Raji (cell line): Measurements from ENCODE around the gene KCNK1.

Experiments used
- POLR2A ChIP-seq: IDR thresholded peaks from 2 replicates; pipeline ENCODE4 v1.6.1; 2011; ENCODE audit warnings: low read depth, low read length, control low read depth; ENCODE audit not compliant: insufficient read depth

Gene KCNK1

GRCh38 chr1:233654658-233655280, 40.9 kb downstream of the KCNK1 start:
- no peak for TF ChIP-seq POLR2A

DNA sequence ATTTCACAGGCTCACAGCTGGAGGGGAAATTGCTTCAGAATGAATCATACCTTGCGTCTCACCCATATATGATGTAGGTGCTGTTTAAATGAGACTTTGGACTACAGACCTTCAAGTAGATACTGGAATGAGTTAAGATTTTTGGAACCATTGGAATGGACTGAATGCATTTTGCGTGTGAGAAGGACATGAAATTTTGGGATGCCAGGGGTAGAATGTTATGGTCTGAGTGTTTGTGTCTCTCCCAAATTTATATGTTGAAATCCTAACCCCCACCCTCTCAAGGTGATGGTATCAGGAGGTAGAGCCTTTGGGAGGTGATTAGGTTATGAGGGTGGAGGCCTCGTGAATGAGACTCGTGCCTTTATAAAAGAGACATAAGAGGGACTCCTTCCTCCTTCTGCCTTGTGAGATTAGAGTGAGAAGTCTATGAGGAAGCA, 41.4 kb downstream of the KCNK1 start:
- TF ChIP-seq POLR2A, result no peak

DNA sequence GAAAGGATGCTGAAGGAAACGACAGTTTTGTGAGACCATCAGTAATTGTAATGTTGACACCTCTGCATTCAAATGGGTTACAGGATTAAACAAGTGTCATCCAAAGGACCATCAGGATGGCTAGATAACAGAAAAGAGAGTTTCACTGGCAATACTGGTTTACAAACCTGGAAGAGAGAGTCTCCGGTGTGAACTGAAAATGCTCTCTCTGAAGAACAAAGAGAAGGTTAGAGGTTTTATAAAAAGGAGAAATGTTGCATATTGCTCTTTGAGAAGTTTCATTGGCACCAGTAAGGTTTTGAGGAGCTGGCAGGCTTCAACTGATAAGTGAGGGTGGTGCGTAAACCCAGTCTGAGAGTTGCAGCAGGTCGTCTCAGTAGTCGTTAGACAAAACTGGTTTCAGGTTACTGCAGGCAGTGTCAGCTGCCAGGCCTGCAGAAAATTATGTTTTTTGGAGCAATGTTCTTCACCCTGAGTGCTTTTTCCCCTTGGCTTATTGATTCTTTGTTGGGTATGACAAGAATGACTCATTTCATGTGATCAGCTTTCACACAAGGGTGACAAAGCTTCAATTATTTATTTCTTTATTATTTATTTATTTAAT, 42.2 kb downstream of the KCNK1 start:
- TF ChIP-seq POLR2A, result no peak

- TF ChIP-seq POLR2A, result no peak
Measured at GRCh38 chr1:233656687-233657086, 42.8 kb downstream of the KCNK1 start.

DNA sequence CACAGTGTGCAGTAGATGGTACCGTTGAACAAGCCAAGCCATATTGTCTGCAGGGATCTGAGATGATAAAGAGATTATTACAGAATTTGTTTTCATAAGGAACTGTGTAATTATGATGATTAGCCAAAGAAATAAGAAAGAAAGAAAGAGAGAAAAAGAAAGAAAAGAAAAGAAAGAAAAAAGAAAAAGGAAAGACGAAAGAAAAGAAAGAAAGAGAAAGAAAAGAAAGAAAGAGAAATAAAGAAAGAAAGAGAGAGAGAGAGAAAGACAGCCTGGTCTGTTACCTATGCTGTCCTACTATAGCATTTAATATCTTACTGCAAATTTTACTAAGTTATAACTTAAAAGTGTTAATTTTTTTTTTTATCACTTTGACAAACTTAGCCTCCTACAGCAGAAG, 43.6 kb downstream of the KCNK1 start:
- no peak for TF ChIP-seq POLR2A

DNA sequence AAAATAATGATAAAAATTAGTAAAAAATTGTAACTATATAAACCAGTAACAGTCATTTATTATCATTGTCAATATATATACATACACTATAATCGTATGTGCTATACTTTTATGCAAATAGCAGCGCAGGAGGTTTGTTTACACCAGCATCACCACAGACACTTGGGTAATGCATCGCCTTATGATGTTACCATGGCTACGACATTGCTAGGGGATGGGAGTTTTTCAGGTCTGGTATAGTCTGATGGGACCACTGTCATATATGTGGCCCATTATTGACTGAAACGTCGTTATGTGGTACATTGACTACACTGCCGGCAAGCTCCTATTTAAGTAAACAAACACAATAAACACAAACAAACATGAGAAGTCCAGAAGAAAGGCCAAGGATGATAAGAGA, 45.6 kb downstream of the KCNK1 start:
- TF ChIP-seq POLR2A, result no peak

- no peak for TF ChIP-seq POLR2A
Measured at GRCh38 chr1:233661376-233662159, 47.7 kb downstream of the KCNK1 start.

GRCh38 chr1:233662575-233663304, 48.8 kb downstream of the KCNK1 start:
- no peak for TF ChIP-seq POLR2A

DNA sequence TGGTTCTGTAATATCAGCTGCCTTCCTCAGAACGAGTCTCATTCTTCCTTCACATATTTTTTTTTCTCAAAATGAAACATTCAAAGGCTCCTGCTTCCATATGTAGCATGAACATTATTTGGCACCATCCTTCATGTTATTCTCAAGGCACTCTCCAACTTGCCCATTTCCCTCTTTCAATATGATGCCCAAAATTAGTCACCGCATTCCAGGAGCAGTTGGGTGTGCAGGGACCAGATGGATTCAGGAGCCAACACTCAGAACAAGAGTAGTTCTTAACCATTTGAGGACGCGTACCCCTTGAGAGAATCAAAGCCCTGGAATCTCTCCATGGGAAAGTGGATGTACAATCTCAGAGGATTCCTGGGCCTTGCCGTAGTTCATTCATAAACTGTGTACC, 50.3 kb downstream of the KCNK1 start:
- TF ChIP-seq POLR2A, result no peak

- no peak for TF ChIP-seq POLR2A
Measured at GRCh38 chr1:233664804-233665574, 51.1 kb downstream of the KCNK1 start.

DNA sequence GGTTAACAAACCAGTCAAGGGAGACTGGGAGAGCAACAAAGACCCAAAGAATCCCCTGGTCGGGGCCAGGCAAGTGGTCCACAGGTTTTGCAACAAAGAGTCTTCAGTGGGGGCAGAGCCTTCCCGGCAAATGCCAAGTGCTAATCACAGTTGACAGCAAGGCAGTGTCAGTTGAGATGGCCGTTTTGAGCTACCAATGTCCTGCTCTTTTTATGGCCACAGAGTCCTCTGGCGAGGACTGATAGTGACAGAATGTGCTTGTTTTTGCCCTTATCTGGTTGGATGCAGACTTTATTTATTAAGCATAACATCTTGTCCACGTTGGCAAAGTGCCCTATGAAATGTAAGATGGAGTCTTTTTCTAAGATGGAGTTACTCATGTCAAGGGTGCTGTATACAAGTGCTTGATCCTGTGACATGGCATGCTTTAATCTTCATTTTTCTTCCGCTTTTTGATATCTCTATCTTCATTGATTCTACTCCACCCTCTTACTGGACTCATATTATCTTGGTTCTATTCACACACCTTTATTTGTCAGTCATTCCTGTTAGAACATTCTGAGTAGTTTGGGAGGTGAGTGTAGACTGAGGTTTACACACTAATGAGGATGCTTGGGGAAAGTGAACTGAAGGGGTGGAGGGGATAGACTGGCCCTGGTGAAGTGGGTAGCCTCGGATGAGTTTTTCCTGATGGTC, 51.8 kb downstream of the KCNK1 start:
- TF ChIP-seq POLR2A, result no peak

DNA sequence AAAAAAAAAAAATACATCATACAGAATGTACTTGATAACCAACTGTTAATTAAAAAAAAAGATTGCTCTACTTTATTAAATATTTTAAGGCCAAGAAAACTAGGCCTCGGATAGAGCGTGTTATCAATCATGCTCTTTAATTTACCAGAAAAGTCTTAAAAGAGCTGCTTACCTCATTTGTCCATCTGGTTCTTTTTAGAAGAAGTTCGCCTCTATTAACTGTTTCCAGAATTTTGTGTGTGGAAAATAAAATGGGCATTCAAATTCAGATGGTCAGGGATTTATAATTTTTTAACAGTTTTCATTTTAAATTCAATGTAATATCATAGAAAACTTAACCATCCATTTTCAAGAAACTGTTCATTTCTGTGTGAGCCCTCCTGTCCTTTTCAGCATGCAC, 53.8 kb downstream of the KCNK1 start:
- no peak for TF ChIP-seq POLR2A

DNA sequence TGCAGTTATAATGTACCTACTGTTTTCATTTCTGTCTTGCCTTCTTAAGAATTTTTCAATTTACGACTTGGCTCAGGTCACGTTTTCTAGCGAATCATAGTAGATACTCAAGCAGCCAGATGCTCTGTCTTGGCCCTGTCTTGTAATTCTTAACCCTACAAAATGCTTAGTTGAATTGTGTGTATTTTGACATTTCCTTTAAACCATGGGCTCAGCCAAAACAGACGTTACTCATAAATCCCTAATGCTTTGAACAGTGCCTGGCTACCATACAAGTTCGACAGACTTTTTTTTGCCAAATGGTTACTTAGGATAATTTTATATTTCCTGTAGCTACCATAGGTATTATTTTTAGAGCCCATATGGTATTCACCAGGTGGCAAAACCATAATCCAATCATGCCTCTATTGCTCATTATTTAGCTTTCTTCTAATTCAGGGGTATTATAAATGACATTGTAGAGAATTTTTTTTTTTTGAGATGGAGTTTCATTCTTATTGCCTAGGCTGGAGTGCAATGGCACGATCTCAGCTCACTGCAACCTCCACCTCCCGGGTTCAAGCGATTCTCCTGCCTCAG, 54.3 kb downstream of the KCNK1 start:
- TF ChIP-seq POLR2A, result no peak
